ENCODE data around the gene ANAPC15.

Gene ANAPC15

DNA sequence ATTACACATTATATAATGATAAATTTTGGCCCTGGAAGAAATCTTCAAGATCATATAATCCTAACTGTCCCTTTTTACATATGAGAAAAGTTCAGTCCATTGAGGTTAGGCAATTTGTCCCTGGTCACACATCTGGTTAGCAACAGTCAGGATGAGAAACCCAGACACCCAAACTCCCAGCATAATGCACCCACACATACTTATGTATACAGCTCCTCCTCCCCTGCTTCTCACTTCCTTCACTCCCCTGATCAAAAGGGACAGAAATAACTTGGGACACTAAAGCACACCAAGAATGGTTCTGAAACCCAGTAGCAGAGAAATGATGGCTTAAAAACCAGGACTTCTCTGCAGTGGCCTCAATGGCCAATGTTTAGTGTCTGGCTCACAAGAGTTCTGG is 43.3 kb downstream of the ANAPC15 start:
- Histone ChIP-seq H3K4me3 (ENCODE audit: low read length) (no peak overlapping the region), H3K9me3 (ENCODE audit: insufficient read depth, low read depth, low read length) (no peaks in the 10 kb centered on the region), H3K36me3 (ENCODE audit: insufficient read depth, low read depth, low read length) (peaks cover 29% of the 10 kb centered on the region), H3K4me1 (ENCODE audit: insufficient read depth, low read length) (peaks cover 22% of the 10 kb centered on the region), H3K9ac (ENCODE audit: low read depth, low read length) (no peak overlapping the region), H3K27me3 (ENCODE audit: insufficient read depth, low read length) (no peaks in the 10 kb centered on the region), H3K27ac (ENCODE audit: low read length) (no peak overlapping the region)

DNA sequence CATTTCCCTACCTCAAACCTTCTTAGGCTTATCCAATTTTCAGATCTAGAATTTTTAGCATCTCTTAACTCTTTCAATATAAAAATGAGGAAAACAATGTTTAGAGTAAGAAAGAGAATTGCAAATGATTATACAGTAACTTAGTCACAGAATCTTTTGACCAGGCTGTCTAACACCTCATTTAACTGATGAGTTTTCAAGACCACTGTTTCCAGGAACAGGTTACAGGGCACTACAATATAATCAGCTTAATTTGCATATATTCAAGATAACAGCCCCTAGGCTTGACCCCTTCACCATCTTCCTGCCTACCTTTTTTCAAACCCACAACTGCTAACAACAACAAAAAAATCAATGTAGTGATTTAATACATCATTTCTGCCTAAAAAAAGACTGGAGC is 44.8 kb downstream of the ANAPC15 start:
- Histone ChIP-seq H3K9ac (ENCODE audit: low read depth, low read length) (no peak overlapping the region), H3K27me3 (ENCODE audit: insufficient read depth, low read length) (no peaks in the 10 kb centered on the region), H3K9me3 (ENCODE audit: insufficient read depth, low read depth, low read length) (no peaks in the 10 kb centered on the region), H3K4me1 (ENCODE audit: insufficient read depth, low read length) (peaks cover 18% of the 10 kb centered on the region; the same call in 1 of the 2 replicates), H3K36me3 (ENCODE audit: insufficient read depth, low read depth, low read length) (peaks cover 34% of the 10 kb centered on the region), H3K27ac (ENCODE audit: low read length) (no peak overlapping the region), H3K4me3 (ENCODE audit: low read length) (no peak overlapping the region)

DNA sequence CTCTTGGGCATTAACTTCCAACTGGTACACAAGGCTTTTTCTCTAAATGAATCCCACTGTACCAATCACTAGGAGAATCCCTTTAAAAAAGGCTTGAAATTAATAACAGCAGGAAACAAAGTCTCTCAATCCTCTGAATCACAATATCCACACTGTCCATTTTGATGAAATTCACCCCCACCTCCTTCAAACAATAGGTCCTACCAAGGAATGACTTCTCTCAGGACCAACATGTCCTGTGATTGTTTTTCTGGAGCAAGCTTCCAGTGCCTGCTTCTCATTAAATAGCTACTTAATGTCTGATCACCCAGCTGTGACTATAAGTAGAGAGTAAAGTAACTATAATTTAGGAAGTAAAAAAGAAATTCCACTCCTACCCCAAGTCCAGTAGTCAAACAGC is 45.2 kb downstream of the ANAPC15 start:
- no peaks in the 10 kb centered on the region for H3K27me3 ChIP-seq (ENCODE audit: insufficient read depth, low read length)
- H3K4me1 ChIP-seq (ENCODE audit: insufficient read depth, low read length): peaks cover 15% of the 10 kb centered on the region; the same call in 1 of the 2 replicates
- no peaks in the 10 kb centered on the region for H3K9me3 ChIP-seq (ENCODE audit: insufficient read depth, low read depth, low read length)
- H3K9ac ChIP-seq (ENCODE audit: low read depth, low read length): no peak overlapping the region
- H3K27ac ChIP-seq (ENCODE audit: low read length): no peak overlapping the region
- H3K4me3 ChIP-seq (ENCODE audit: low read length): no peak overlapping the region
- peaks cover 34% of the 10 kb centered on the region for H3K36me3 ChIP-seq (ENCODE audit: insufficient read depth, low read depth, low read length)

DNA sequence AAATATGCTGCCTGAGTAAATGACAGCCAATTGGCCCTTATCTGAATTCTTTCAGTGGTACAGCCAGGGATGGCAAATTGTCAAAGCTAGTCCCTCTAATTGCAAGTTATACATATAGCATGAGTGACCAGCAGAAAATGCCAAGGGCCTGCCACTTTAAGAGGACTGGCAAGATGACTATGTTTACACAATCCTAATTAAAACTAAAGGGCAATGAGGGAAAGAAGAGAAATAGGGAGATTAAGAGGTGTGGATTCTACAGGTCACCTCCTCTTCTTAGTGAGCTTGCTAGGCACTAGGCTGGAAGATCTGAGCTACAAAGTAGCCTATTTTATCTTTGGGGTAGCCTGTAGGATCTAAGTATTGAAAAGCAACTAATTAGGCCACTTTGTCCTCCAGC is 45.6 kb downstream of the ANAPC15 start:
- Histone ChIP-seq H3K4me3 (ENCODE audit: low read length) (no peak overlapping the region), H3K4me1 (ENCODE audit: insufficient read depth, low read length) (peaks cover 13% of the 10 kb centered on the region; the same call in 1 of the 2 replicates), H3K27ac (ENCODE audit: low read length) (no peak overlapping the region), H3K9ac (ENCODE audit: low read depth, low read length) (no peak overlapping the region), H3K27me3 (ENCODE audit: insufficient read depth, low read length) (no peaks in the 10 kb centered on the region), H3K36me3 (ENCODE audit: insufficient read depth, low read depth, low read length) (peaks cover 34% of the 10 kb centered on the region), H3K9me3 (ENCODE audit: insufficient read depth, low read depth, low read length) (no peaks in the 10 kb centered on the region)

DNA sequence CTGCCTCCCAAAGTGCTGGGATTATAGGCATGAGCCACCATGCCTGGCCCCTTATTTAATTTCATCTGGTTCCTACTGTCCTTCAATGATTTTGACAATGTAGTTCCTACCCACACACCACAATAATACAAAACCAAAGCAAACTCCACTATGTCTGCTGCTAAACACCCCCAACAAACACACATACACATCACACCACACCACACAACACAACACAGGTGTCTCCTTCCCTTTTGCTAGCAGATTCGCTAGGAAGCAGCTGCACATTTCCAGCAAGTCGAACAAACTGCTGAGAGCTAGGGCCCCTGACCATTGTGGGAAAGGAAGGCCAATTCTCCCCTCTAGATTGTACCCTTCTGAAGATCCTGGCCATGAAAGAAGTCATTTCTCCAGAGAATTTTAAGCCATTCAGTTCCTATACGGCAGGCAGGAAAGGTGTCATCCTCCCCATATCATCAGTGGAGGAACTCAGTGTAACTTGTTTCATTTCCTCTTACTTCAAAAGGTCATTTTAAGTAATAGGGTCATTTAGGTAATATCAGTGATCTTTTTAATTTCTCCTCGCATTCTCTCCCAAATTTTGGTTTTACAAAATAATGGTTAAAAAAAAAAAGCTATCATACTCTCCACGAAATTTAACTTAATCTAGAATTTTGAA is 50.6 kb downstream of the ANAPC15 start:
- Histone ChIP-seq H3K27ac (ENCODE audit: low read length) (no peak overlapping the region), H3K36me3 (ENCODE audit: insufficient read depth, low read depth, low read length) (peaks cover 11% of the 10 kb centered on the region; the same call in 1 of the 2 replicates), H3K9ac (ENCODE audit: low read depth, low read length) (no peak overlapping the region), H3K4me1 (ENCODE audit: insufficient read depth, low read length) (no peaks in the 10 kb centered on the region), H3K4me3 (ENCODE audit: low read length) (no peak overlapping the region), H3K9me3 (ENCODE audit: insufficient read depth, low read depth, low read length) (no peaks in the 10 kb centered on the region), H3K27me3 (ENCODE audit: insufficient read depth, low read length) (no peaks in the 10 kb centered on the region)
